AG09319 (cell line): ENCODE results near the gene CHURC1.

ENCODE experiments used
- DNase-seq: peaks from one replicate; pipeline ENCODE4 v3.0.0-alpha.2; 2010; ENCODE audit warnings: low read depth; ENCODE audit errors: extremely low read depth
- CTCF ChIP-seq: IDR thresholded peaks from 2 replicates; pipeline ENCODE4 v1.5.1; 2011; ENCODE audit warnings: low read depth, mild to moderate bottlenecking, inconsistent platforms, low read length, moderate library complexity

CHURC1 gene

GRCh38 chr14:64931123-64931522, 16.9 kb downstream of the CHURC1 start:
- TF ChIP-seq CTCF: no peak
- DNase-seq: no peak

DNA sequence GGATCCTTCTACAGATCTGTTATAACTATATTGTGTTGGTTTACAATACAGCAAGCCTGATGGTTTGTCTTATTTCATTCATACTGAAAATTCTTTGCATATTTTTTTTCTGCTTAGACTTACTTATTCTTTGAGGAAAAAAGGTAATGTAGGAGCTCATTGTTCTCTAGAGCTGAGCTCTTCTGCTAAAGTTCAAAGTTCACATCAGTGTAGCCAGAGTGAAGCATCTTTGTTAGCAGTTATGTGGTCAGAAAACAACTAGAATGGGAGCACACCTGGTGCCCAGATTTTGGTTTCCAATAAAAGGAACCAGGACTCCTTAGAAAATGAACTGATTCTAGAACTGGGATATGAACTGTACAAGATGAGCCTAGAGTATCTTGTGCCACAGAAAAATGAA, 18.0 kb downstream of the CHURC1 start:
- DNase-seq: no peak
- TF ChIP-seq CTCF: no peak

- no peak for DNase-seq
- TF ChIP-seq CTCF: no peak
These were observed 20.2 kb downstream of the CHURC1 start for GRCh38 chr14:64934338-64934929.

GRCh38 chr14:64935508-64935907, 21.3 kb downstream of the CHURC1 start:
- DNase-seq: no peak
- no peak for TF ChIP-seq CTCF

DNA sequence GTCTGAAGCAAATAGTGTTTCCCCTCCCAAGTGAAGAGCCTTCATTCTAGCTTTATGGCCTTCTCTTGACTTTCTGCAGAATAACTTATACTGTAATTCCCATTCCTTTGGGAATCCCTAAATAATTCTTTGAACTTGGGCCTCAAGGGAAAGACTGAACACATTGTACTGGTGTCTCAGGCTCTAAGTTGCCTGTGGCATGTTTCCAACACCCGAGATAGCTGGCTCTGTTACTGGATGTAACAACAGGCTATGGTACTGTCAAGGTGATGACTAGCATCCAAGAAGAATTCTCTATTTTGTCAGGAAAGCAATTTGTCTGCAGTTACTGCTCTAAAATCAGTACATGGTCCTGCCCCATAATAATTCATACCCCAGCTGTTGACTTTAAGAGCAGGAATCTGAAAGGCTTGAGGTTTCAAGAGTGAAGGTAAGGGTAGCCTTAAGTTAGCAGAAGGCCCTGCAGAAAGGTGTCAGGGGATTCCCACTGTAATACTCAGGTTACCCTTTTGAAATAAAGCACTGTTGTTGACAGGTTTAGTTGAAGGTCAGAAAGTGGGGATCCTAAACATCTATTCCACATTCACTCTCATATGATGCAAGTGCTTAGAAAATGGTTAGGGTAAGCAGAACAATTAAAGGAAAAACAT, 23.0 kb downstream of the CHURC1 start:
- no peak for TF ChIP-seq CTCF
- no peak for DNase-seq

- TF ChIP-seq CTCF: peak; percentile 8
These were observed 23.6 kb downstream of the CHURC1 start for GRCh38 chr14:64937821-64938193.

DNA sequence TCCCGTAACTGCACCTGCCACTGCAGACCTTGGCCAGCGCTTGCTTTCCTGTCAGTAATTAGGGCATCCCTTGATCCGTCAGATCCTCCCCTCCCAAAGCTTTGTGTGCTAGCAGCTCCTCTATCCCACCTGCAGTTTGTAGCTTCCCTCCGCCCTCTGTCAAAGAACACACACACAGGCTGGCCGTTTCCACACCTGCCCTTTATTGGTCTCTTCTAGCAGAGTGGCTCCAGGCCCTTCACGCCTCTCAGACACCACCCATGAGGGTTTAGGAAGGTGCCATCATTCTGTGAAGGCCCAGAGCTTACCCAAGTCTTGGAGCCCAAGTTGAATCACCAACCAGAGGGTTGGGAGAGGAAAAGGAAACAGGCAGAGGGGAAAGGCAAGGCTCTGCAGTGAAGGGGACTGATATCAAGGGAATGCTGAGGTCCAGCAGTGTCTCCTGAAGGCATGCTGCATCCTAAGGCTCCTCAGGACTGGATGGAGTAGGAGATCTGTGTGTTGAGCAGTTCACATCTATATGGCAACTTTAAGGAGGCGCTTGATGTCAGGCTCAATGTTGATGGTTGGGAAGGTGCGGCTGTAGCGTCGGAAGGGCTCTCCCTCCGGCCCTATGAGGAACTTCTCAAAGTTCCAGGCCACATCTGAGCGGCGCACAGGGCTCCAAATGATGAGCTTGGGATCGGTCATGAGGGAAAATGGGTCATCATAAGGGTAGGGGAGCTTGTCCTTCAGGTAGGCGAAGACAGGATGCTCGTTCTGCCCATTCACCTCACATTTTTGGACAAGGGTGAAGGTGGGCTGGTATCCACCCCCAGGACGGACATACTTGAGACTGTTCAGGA, 24.9 kb downstream of the CHURC1 start:
- DNase-seq: no peak
- TF ChIP-seq CTCF: no peak

More at GRCh38 chr14:64937821-64938193, 23.6 kb downstream of the CHURC1 start:
- DNase-seq: no peak
